Liver (tissue), 3 donors: ENCODE measurements around the gene JMJD4.

Source experiments
- EGR1 ChIP-seq, 2 donors: IDR thresholded peaks; 2 replicates each; pipeline ENCODE4 v1.6.1; 2016 to 2018; ENCODE audit warnings: antibody characterized with exemption in 2 of 2, low read depth in 2 of 2
- FOXA1 ChIP-seq: IDR thresholded peaks from 2 replicates; pipeline ENCODE4 v1.6.1; 2016; ENCODE audit warnings: antibody characterized with exemption
- GABPA ChIP-seq, 2 donors: IDR thresholded peaks in 1 of 2; conservative IDR thresholded peaks in 1 of 2; 2 replicates each; pipeline ENCODE4 v1.6.1; 2016; ENCODE audit warnings: antibody characterized with exemption in 2 of 2, mild to moderate bottlenecking in 1 of 2, moderate library complexity in 1 of 2
- MAX ChIP-seq: IDR thresholded peaks from 2 replicates; pipeline ENCODE4 v1.6.1; 2016; ENCODE audit warnings: antibody characterized with exemption
- NR2F2 ChIP-seq: IDR thresholded peaks from 2 replicates; pipeline ENCODE4 v1.6.1; 2016; ENCODE audit warnings: antibody characterized with exemption
- RAD21 ChIP-seq, 2 donors: IDR thresholded peaks; 2 replicates each; pipeline ENCODE4 v1.6.1; 2016; ENCODE audit warnings: antibody characterized with exemption in 2 of 2, mild to moderate bottlenecking in 2 of 2
- RXRA ChIP-seq, 2 donors: IDR thresholded peaks; 2 replicates each; pipeline ENCODE4 v1.6.1; 2017 to 2018; ENCODE audit warnings: antibody characterized with exemption in 2 of 2, mild to moderate bottlenecking in 1 of 2
- SP1 ChIP-seq: IDR thresholded peaks from 2 replicates; pipeline ENCODE4 v1.6.1; 2018; ENCODE audit warnings: antibody characterized with exemption, mild to moderate bottlenecking
- TAF1 ChIP-seq: conservative IDR thresholded peaks from 2 replicates; pipeline ENCODE4 v1.6.1; 2016; ENCODE audit warnings: antibody characterized with exemption, mild to moderate bottlenecking
- YY1 ChIP-seq: IDR thresholded peaks from 2 replicates; pipeline ENCODE4 v1.6.1; 2016; ENCODE audit warnings: antibody characterized with exemption, mild to moderate bottlenecking
- TF ChIP-seq, protein P1 (sequence below): fragments of 150-350 bp; IDR thresholded peaks from 2 replicates; pipeline ENCODE4 v1.5.1; 2017; ENCODE audit warnings: improper control_type of control experiment, low read depth, low read length; ENCODE audit not compliant: missing input control
- TF ChIP-seq, protein P2 (sequence below): IDR thresholded peaks from 2 replicates; pipeline ENCODE4 v1.6.1; 2016; ENCODE audit warnings: antibody characterized with exemption, mild to moderate bottlenecking
- donor health status: healthy.
- donor health status: healthy.

- TF ChIP-seq RAD21 (IDR thresholded peaks at IDR 0.05): no peak
- TF ChIP-seq, protein P1, sequence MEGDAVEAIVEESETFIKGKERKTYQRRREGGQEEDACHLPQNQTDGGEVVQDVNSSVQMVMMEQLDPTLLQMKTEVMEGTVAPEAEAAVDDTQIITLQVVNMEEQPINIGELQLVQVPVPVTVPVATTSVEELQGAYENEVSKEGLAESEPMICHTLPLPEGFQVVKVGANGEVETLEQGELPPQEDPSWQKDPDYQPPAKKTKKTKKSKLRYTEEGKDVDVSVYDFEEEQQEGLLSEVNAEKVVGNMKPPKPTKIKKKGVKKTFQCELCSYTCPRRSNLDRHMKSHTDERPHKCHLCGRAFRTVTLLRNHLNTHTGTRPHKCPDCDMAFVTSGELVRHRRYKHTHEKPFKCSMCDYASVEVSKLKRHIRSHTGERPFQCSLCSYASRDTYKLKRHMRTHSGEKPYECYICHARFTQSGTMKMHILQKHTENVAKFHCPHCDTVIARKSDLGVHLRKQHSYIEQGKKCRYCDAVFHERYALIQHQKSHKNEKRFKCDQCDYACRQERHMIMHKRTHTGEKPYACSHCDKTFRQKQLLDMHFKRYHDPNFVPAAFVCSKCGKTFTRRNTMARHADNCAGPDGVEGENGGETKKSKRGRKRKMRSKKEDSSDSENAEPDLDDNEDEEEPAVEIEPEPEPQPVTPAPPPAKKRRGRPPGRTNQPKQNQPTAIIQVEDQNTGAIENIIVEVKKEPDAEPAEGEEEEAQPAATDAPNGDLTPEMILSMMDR: no peak
- TF ChIP-seq, protein P2, sequence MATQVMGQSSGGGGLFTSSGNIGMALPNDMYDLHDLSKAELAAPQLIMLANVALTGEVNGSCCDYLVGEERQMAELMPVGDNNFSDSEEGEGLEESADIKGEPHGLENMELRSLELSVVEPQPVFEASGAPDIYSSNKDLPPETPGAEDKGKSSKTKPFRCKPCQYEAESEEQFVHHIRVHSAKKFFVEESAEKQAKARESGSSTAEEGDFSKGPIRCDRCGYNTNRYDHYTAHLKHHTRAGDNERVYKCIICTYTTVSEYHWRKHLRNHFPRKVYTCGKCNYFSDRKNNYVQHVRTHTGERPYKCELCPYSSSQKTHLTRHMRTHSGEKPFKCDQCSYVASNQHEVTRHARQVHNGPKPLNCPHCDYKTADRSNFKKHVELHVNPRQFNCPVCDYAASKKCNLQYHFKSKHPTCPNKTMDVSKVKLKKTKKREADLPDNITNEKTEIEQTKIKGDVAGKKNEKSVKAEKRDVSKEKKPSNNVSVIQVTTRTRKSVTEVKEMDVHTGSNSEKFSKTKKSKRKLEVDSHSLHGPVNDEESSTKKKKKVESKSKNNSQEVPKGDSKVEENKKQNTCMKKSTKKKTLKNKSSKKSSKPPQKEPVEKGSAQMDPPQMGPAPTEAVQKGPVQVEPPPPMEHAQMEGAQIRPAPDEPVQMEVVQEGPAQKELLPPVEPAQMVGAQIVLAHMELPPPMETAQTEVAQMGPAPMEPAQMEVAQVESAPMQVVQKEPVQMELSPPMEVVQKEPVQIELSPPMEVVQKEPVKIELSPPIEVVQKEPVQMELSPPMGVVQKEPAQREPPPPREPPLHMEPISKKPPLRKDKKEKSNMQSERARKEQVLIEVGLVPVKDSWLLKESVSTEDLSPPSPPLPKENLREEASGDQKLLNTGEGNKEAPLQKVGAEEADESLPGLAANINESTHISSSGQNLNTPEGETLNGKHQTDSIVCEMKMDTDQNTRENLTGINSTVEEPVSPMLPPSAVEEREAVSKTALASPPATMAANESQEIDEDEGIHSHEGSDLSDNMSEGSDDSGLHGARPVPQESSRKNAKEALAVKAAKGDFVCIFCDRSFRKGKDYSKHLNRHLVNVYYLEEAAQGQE: no peak
- no peak for TF ChIP-seq GABPA (IDR thresholded peaks at IDR 0.05 in 1 of 2, conservative IDR thresholded peaks at IDR 0.05 in 1 of 2)
- TF ChIP-seq MAX: no peak
- no peak for TF ChIP-seq FOXA1
- TF ChIP-seq YY1: no peak
- no peak for TF ChIP-seq TAF1
- no peak for TF ChIP-seq SP1
- TF ChIP-seq RXRA (IDR thresholded peaks at IDR 0.05): no peak
- no peak for TF ChIP-seq NR2F2
- TF ChIP-seq EGR1 (IDR thresholded peaks at IDR 0.05; ENCODE audit: low read depth in 2 of 2): no peak
These were observed 12.3 kb upstream of the JMJD4 start for GRCh38 chr1:227747382-227747781.
